Testis (tissue), 5 donors: ENCODE results near the gene ADPRM. TPM values are rescaled to one million over a fixed set of nuclear protein-coding genes. Genes with fewer than 3 reads are reported as not detected.

ENCODE experiments used
- DNase-seq: peaks from one replicate; pipeline ENCODE4 v3.0.0-alpha.2; 2019
- H3K27ac ChIP-seq, 2 donors: fragments of 200-600 bp; sonication (generic); one replicate each; pipeline ENCODE4 v1.5.1; 2019
- H3K27me3 ChIP-seq: fragments of 200-600 bp; sonication (generic); one replicate; pipeline ENCODE4 v1.5.1; 2019
- H3K36me3 ChIP-seq: fragments of 200-600 bp; sonication (generic); one replicate; pipeline ENCODE4 v1.5.1; 2017; ENCODE audit warnings: low read depth; ENCODE audit errors: missing control alignments
- H3K4me1 ChIP-seq: fragments of 200-600 bp; sonication (generic); one replicate; pipeline ENCODE4 v1.5.1; 2019
- H3K4me3 ChIP-seq, 2 donors: fragments of 200-600 bp; sonication (generic); one replicate each; pipeline ENCODE4 v1.5.1; 2017 to 2019
- H3K9me3 ChIP-seq: fragments of 200-600 bp; sonication (generic); one replicate; pipeline ENCODE4 v1.5.1; 2017
- CTCF ChIP-seq, 3 experiments: fragments of 450-650 bp in 2 of 3; fragments of 200-600 bp in 1 of 3; sonication (generic) in 1 of 3; IDR thresholded peaks; one replicate each; pipeline ENCODE4 v1.5.1; 2016 to 2019; ENCODE audit warnings: antibody characterized with exemption in 3 of 3, mild to moderate bottlenecking in 2 of 3, moderate library complexity in 1 of 3
- POLR2A ChIP-seq: fragments of 450-650 bp; IDR thresholded peaks from one replicate; pipeline ENCODE4 v1.6.1; 2017; ENCODE audit warnings: antibody characterized with exemption, mild to moderate bottlenecking, moderate library complexity
- WGBS, 2 donors: methylation state at CpG; one replicate each; pipeline ENCODE4 v1.1.5; 2018; 5-methylcytosine and 5-hydroxymethylcytosine counted together
- intact Hi-C: fragments of 100-400 bp; cut with DNase I; formaldehyde crosslinking; loops from one replicate; pipeline ENCODE4 v1.15.1; 2023; ENCODE audit warnings: low total_unique reads
- long read RNA-seq, 2 donors: transcript quantifications; one replicate each; lab custom pipeline, GENCODE V29; 2026
- polyA plus RNA-seq: library from polyadenylated mRNA; stranded (reverse); fragments of 350-450 nt; fragmentation: Illumina TruSeq; extraction: RNeasy Lipid Tissue Mini Kit (QIAGEN cat#74804); gene quantifications from one replicate; pipeline ENCODE4 v1.2.3, GENCODE V29; 2014; ENCODE audit warnings: low read depth, low replicate concordance; ENCODE audit not compliant: insufficient read depth
- total RNA-seq, 2 donors: library from RNA; depleted of rRNA; stranded (reverse); fragments of >200 nt; gene quantifications; one replicate each; pipeline ENCODE4 v1.2.3, GENCODE V29; 2016

Gene ADPRM
- total RNA-seq = 10 to 100 TPM in 1 of 2 donors, 1 to 10 TPM in 1; 8.0 to 13.8 TPM
- polyA plus RNA-seq = 9.0 TPM
- long read RNA-seq, donor 1, partial matches to known transcripts = 13 of 16 reads
- long read RNA-seq, donor 1, other reads (novel, unspliced or antisense) = 0 of 16 reads
- long read RNA-seq, donor 2, partial matches to known transcripts = 0 of 3 reads
- long read RNA-seq, donor 2, other reads (novel, unspliced or antisense) = 0 of 3 reads

GRCh38 chr17:10697092-10698081 lies at the start of gene ADPRM, which contains the start of gene SCO1:
TSS of gene ADPRM (plus strand) at chr17:10697594. CDS start at chr17:10704927, 7,333 bp downstream.
TSS of gene SCO1 (minus strand) at chr17:10697533. CDS start at chr17:10697507, 26 bp downstream.
- TF ChIP-seq POLR2A = peak; percentile 70
- peak in 1 of 3 experiments; percentile 13 for TF ChIP-seq CTCF (IDR thresholded peaks at IDR 0.05)
- Histone ChIP-seq H3K9me3 (no peaks in the 10 kb centered on the region), H3K36me3 (no peaks in the 10 kb centered on the region), H3K27ac (peak within 1 kb of the TSS; percentile 86 to 95), H3K27me3 (no peaks in the 10 kb centered on the region), H3K4me1 (peaks cover 13% of the 10 kb centered on the region), H3K4me3 (peak within 1 kb of the TSS; percentile 80 to 97)
- peak; percentile 97 for DNase-seq
- WGBS, 2 donors = 1% methylated on average over 21 to 62 of the region's 84 CpGs
- intact Hi-C loops = no loop called here

- TF ChIP-seq CTCF (IDR thresholded peaks at IDR 0.05) (no peak), POLR2A (no peak)
- Histone ChIP-seq H3K27ac (no peak overlapping the region), H3K36me3 (no peaks in the 10 kb centered on the region), H3K27me3 (no peaks in the 10 kb centered on the region), H3K4me1 (no peaks in the 10 kb centered on the region), H3K9me3 (no peaks in the 10 kb centered on the region), H3K4me3 (no peak overlapping the region)
- 92 to 93% methylated on average over 5 of the region's 5 CpGs for WGBS, 2 donors
- no peak for DNase-seq
- intact Hi-C loops = loop anchor here (10.0 kb wide), 1 partner anchor 196 kb away; no protein-coding TSS in a partner anchor
These were observed 49.0 kb upstream of the ADPRM start for GRCh38 chr17:10648381-10648780.

GRCh38 chr17:10648956-10649355 lies 48.4 kb upstream of the ADPRM start:
- Histone ChIP-seq H3K4me1 (no peaks in the 10 kb centered on the region), H3K36me3 (no peaks in the 10 kb centered on the region), H3K27me3 (no peaks in the 10 kb centered on the region), H3K4me3 (no peak overlapping the region), H3K27ac (no peak overlapping the region), H3K9me3 (no peaks in the 10 kb centered on the region)
- WGBS, 2 donors = 81 to 89% methylated on average over 3 of the region's 3 CpGs
- intact Hi-C loops = loop anchor here (10.0 kb wide), 1 partner anchor 196 kb away; no protein-coding TSS in a partner anchor
- DNase-seq = no peak
- TF ChIP-seq POLR2A (no peak), CTCF (IDR thresholded peaks at IDR 0.05) (no peak)

GRCh38 chr17:10649602-10650001 lies 47.8 kb upstream of the ADPRM start:
- no peak for DNase-seq
- Histone ChIP-seq H3K27ac (no peak overlapping the region), H3K27me3 (no peaks in the 10 kb centered on the region), H3K36me3 (no peaks in the 10 kb centered on the region), H3K9me3 (no peaks in the 10 kb centered on the region), H3K4me1 (no peaks in the 10 kb centered on the region), H3K4me3 (no peak overlapping the region)
- 67 to 82% methylated on average over 5 of the region's 5 CpGs for WGBS, 2 donors
- TF ChIP-seq CTCF (IDR thresholded peaks at IDR 0.05) (no peak), POLR2A (no peak)
- intact Hi-C loops = loop anchor here (10.0 kb wide), 1 partner anchor 195 kb away; no protein-coding TSS in a partner anchor
